Aorta (tissue), 5 donors: ENCODE data around the gene IMMT. TPM values are rescaled to one million over a fixed set of nuclear protein-coding genes. Genes with fewer than 3 reads are reported as not detected.
"Not testable (repeated sequence)": the region's sequence is repeated elsewhere in the genome, so short reads cannot be mapped to it uniquely, and the experiment has no call there.

Experiments used
- ATAC-seq: fragments of 200-7000 bp; cut with Tn5 transposase; one replicate; pipeline ENCODE4 v1.9.1; 2022; ENCODE audit warnings: moderate library complexity; ENCODE audit not compliant: low FRiP score
- DNase-seq, 2 donors: peaks; one replicate each; pipeline ENCODE4 v3.0.0-alpha.2; 2020
- H3K27ac ChIP-seq, 2 donors: one replicate each; pipeline ENCODE4 v1.5.1; 2013; ENCODE audit warnings: low read length in 2 of 2, mild to moderate bottlenecking in 2 of 2, moderate library complexity in 2 of 2, control low read depth in 1 of 2, inconsistent platforms in 1 of 2, low read depth in 1 of 2
- H3K27me3 ChIP-seq, 2 donors: one replicate each; pipeline ENCODE4 v1.6.1; 2013; ENCODE audit warnings: control low read depth in 1 of 2, low read length in 1 of 2, mild to moderate bottlenecking in 1 of 2, moderate library complexity in 1 of 2; ENCODE audit not compliant: insufficient read depth in 2 of 2, control insufficient read depth in 1 of 2
- H3K36me3 ChIP-seq, 2 donors: one replicate each; pipeline ENCODE4 v1.6.1; 2013; ENCODE audit warnings: control low read depth in 1 of 2, low read length in 1 of 2, mild to moderate bottlenecking in 1 of 2; ENCODE audit not compliant: insufficient read depth in 2 of 2, control insufficient read depth in 1 of 2
- H3K4me1 ChIP-seq, 2 donors: one replicate each; pipeline ENCODE4 v1.6.1; 2013; ENCODE audit warnings: low read length in 2 of 2, control low read depth in 1 of 2, mild to moderate bottlenecking in 1 of 2, moderate library complexity in 1 of 2; ENCODE audit not compliant: insufficient read depth in 2 of 2, control insufficient read depth in 1 of 2
- H3K4me3 ChIP-seq, 2 donors: one replicate each; pipeline ENCODE4 v1.5.1; 2013; ENCODE audit warnings: low read length in 2 of 2, control low read depth in 1 of 2, mild to moderate bottlenecking in 1 of 2
- H3K9me3 ChIP-seq: one replicate; pipeline ENCODE4 v1.6.1; 2013; ENCODE audit warnings: mild to moderate bottlenecking, low read length; ENCODE audit not compliant: control insufficient read depth
- WGBS, 2 donors: extraction: QIAGEN DNeasy Blood & Tissue Kit; methylation state at CpG; one replicate each; pipeline ENCODE4 v1.1.7; 2013; 5-methylcytosine and 5-hydroxymethylcytosine counted together
- intact Hi-C, 2 donors: fragments of 100-400 bp; cut with DNase I; formaldehyde crosslinking; loops; one replicate each; pipeline versions ENCODE4 v1.14.2 to v1.15.0; 2022
- long read RNA-seq, 2 donors: library from polyadenylated mRNA; unstranded; transcript quantifications; one replicate each; pipeline ENCODE4 v2.0.0, GENCODE V29; 2020 to 2021
- polyA plus RNA-seq, 2 donors: library from polyadenylated mRNA; stranded (reverse); fragments of 200-250 nt; gene quantifications; one replicate each; pipeline ENCODE4 v1.2.3, GENCODE V29; 2013
- total RNA-seq, 2 donors: library from RNA; stranded (reverse); fragmentation: NEBNext Ultra II Directional; extraction: Animal tissue kit (Norgen Biotek cat#: 25700); gene quantifications; one replicate each; pipeline ENCODE4 v1.2.1, GENCODE V29; 2021
- donor health status: healthy with polysubstance abuse.
- donor health status: Bipolar disorder and iron deficiency.
- donor health status: DM: no; HTN: no; CAD: no.
- donor health status: DM: no; HTN: no; CAD: no.
- donor health status: DM: yes; HTN: yes; CAD: no.

IMMT gene
- total RNA-seq (10 to 100 TPM; 68.4 to 81.2 TPM), polyA plus RNA-seq (10 to 100 TPM; 34.7 to 47.3 TPM)
- long read RNA-seq, donor 1, partial matches to known transcripts = 9 of 21 reads
- long read RNA-seq, donor 1, other reads (novel, unspliced or antisense) = 11 of 21 reads
- long read RNA-seq, donor 2, partial matches to known transcripts = 4 of 6 reads
- long read RNA-seq, donor 2, other reads (novel, unspliced or antisense) = 2 of 6 reads

DNA sequence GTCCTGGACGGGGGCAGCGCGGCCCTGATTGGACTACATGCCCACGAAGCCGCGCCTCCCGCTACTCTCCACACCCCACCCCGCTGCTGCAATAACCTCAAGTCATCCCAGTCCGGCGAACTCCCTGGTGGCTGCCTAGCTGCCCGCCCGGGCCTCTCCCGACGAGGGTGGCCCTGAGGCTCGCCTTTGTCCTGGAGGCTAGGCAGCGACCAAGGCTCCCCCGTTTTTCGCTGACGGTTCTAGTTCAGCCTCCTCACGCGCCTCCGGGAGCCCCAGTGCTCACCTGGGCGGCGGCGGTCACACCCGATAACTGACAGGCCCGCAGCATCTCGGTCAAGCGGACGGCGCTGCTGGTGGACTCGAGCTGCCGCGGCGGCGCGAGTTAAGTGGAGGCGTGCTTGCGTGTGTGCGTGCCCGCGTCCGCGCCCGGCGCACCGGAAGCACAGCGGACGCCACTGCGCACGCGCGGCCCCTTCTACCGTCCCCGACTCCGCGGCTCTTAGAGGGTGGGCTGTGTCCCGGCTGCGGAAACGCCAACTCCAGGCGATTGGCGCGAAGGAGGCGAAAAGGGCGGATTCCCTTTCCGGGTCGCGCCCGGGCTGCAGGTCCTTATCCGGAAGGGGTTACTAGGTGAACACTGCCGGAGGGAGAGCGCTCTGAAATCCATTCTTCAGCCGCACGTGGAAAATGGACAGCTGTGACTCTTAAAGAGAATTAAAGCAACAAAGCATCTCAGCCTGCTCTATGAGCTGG is at the start of gene IMMT:
TSS of gene IMMT (minus strand) at position 408 of the 753 bp plus-strand sequence. CDS start at position 328, 80 bp downstream.
- Histone ChIP-seq H3K27me3 (no peaks in the 10 kb centered on the region), H3K4me1 (peaks cover 0 to 3% of the 10 kb centered on the region in 2 donors), H3K36me3 (no peaks in the 10 kb centered on the region), H3K9me3 (no peaks in the 10 kb centered on the region), H3K27ac (peak within 1 kb of the TSS; percentile 71 to 98), H3K4me3 (peak within 1 kb of the TSS; percentile 68 to 80)
- DNase-seq (peak; percentile 98 to 99), ATAC-seq (peak; percentile 96)
- intact Hi-C loops = loop anchor here in 1 of 2 donors (5.0 kb wide), 1 partner anchor 247 kb away; the partner anchor contains the start of gene KDM3A
- 0 to 1% methylated on average over 74 of the region's 74 CpGs for WGBS, 2 donors

DNA sequence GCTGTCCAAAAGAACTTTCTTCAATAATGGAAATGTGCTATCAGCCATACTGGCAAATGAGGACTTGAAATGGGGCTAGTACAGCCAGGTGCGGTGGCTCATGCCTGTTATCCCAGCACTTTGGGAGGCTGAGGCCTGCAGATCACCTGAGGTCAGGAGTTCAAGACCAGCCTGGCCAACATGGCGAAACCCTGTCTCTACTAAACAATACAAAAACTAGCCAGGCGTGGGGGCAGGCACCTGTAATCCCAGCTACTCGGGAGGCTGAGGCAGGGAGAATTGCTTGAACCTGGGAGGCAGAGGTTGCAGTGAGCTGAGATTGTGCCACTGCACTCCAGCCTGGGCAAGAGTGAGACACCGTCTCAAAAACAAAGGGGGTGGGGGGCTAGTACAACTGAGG is 49.5 kb upstream of the IMMT start:
- H3K9me3 ChIP-seq, H3K4me3 ChIP-seq, intact Hi-C loops, DNase-seq, H3K27ac ChIP-seq, H3K4me1 ChIP-seq, H3K27me3 ChIP-seq, H3K36me3 ChIP-seq, ATAC-seq: not testable (repeated sequence)
- WGBS, 2 donors = 94 to 97% methylated on average over 5 of the region's 5 CpGs

DNA sequence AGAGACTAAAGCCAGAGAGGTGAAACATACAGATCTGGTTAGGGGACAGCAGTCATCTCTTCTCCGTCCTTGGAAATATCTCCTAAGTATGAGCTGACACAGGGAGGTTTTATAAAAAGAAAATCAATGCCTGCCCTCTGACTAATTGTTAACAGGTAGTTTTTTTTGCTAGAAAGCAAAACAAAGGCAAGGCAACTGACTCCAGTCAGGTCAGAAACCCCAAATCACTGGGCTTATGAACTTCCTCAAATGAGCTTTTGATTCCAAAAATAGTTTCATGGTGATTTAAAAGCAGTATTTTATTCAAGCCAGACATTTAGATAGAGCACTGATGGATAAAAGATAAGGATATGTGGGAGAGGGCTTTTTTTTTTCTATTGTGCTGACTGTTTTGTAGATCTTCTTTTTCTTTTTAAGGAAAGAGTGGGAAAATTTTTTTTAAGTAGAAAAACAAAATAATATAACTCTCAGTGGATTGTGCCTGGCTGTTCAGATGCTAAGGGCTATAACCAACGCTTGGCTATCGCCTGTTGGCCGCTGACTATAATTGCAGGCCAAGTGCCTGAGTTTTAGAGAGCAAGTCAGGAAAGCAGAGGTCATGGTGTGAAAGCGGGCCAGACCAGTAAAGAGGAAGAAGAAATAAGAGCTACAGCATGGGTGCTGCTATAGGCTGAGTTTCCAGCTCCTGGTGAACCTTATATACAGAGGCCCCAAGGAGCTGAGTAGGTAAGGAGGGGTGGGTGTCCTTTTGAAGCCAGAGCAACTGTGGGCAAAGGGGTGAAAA is 48.9 kb upstream of the IMMT start:
- Histone ChIP-seq H3K27ac (peak overlapping the region in 1 of 2 donors; percentile 55), H3K27me3 (no peaks in the 10 kb centered on the region), H3K9me3 (no peaks in the 10 kb centered on the region), H3K36me3 (no peaks in the 10 kb centered on the region), H3K4me3 (no peak overlapping the region), H3K4me1 (peaks cover 0 to 3% of the 10 kb centered on the region in 2 donors)
- DNase-seq = no peak
- ATAC-seq = no peak
- WGBS, 2 donors = 59 to 60% methylated on average over 5 of the region's 5 CpGs
- intact Hi-C loops = no loop called here

DNA sequence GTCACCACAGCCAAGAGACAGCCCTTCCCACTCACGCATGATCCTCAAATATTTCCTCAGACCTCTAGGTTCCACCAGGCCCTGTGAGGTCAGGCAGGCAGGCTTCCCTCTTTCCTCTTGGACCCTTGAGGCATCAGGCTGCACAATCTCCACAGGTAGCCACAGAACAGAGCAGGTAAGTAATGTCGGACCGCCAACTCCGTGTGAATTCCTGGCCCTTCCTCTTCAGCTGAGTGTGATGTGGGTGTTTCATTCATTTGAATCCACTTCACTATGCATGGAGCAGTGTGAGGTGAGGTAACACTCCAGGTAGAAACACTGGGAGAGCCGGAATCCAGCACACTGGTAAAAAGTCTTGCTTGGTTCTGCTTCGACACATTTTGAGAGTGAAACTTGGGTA is 48.0 kb upstream of the IMMT start:
- Histone ChIP-seq H3K4me1 (peaks cover 0 to 3% of the 10 kb centered on the region in 2 donors), H3K36me3 (no peaks in the 10 kb centered on the region), H3K9me3 (no peaks in the 10 kb centered on the region), H3K27me3 (no peaks in the 10 kb centered on the region), H3K27ac (peak overlapping the region in 1 of 2 donors; percentile 52), H3K4me3 (no peak overlapping the region)
- intact Hi-C loops = no loop called here
- DNase-seq (no peak), ATAC-seq (no peak)
- 57 to 60% methylated on average over 6 of the region's 6 CpGs for WGBS, 2 donors

DNA sequence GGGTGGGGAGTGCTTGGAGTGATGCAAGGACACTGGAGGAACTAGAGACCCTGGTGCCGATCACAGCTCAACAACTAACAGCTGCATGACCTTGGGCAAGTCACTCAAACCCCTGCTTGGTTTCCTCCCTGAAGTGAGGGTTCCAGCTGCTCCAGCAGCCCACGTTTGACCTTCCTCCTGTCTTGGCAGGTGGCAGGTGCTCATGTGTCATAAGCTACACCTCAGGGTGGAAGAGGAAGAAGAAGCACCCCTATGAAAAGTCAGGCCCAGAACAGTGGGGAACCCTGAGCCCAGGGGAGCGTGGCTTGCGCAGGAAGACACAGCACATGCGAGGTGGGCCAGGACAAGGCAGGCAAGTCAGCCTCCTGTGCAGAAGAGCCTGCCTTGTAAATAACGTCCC is 46.3 kb upstream of the IMMT start:
- no peak for ATAC-seq

DNA sequence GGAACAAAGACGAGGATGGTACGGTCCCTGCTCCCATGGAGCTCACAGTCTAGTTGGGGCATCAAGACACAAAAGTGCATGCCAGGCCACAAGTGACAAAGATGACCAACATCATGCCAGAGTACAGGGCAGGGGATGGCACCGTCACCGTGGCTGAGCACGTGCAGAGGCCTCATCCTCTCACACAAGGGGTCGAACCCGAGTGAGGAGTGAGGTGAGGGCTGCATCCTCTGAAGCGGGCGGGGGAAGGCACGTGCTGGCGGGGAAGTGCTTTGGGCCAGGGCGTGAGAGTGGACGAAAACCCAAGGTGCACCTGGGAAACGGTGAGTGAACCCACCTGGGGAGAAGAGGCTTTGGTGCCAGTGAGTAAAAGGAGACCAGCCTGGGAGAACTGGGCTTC is 45.0 kb upstream of the IMMT start:
- H3K27ac ChIP-seq = no peak overlapping the region
- no peaks in the 10 kb centered on the region for H3K9me3 ChIP-seq
- intact Hi-C loops = no loop called here
- ATAC-seq (no peak), DNase-seq (no peak)
- 92 to 93% methylated on average over 14 of the region's 14 CpGs for WGBS, 2 donors
- no peaks in the 10 kb centered on the region for H3K36me3 ChIP-seq
- H3K27me3 ChIP-seq = no peaks in the 10 kb centered on the region
- H3K4me1 ChIP-seq = peaks cover 0 to 3% of the 10 kb centered on the region in 2 donors
- H3K4me3 ChIP-seq = no peak overlapping the region

More for the DNA sequence above, 46.3 kb upstream of the IMMT start:
- Histone ChIP-seq H3K9me3 (no peaks in the 10 kb centered on the region), H3K36me3 (no peaks in the 10 kb centered on the region), H3K4me3 (no peak overlapping the region), H3K27me3 (no peaks in the 10 kb centered on the region), H3K4me1 (peaks cover 0 to 3% of the 10 kb centered on the region in 2 donors), H3K27ac (no peak overlapping the region)
- DNase-seq = no peak
- intact Hi-C loops = no loop called here
- 85 to 89% methylated on average over 6 of the region's 6 CpGs for WGBS, 2 donors

DNA sequence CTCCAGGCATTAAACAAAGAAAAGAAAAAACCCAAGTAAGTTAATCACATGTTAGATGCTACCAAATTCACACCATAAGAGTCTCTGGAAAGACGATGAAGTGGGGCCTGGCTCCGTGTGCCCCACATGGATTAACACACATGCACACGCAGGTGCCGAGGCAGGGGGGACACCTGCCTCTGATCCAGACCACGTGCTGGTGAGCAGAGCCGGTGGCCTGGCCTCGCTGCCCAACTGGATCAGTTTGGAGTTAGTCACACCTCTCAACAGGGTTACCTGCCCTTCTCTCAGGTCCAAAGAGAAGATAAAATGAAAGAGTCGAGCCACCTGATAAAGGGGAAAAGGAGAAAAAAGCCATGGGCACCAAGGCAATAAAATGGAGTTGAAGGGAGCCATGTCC is 44.5 kb upstream of the IMMT start:
- no peak overlapping the region for H3K27ac ChIP-seq
- H3K27me3 ChIP-seq = no peaks in the 10 kb centered on the region
- DNase-seq = no peak
- H3K36me3 ChIP-seq = no peaks in the 10 kb centered on the region
- ATAC-seq = no peak
- 91 to 92% methylated on average over 8 of the region's 8 CpGs for WGBS, 2 donors
- no peak overlapping the region for H3K4me3 ChIP-seq
- intact Hi-C loops = no loop called here
- no peaks in the 10 kb centered on the region for H3K9me3 ChIP-seq
- peaks cover 0 to 3% of the 10 kb centered on the region in 2 donors for H3K4me1 ChIP-seq

DNA sequence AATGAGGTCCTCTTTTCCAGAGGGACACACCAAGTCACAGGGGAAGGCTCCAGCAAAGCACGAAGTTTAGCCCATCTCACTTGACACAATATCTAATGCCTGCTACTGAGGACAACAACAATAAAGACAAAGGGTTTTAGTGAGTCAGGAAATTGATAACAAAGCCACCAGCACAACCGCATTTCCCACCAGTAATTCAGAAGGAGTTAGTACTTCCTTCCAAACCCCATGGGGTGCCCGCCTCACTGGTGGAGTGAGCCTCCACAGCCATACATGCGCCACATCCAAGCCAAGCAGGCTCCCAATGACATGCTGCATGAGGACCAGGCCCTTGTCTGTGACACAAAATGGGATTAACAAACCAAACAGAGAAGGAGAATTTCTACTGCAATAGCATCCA is 44.1 kb upstream of the IMMT start:
- intact Hi-C loops = no loop called here

More for the DNA sequence above, 44.1 kb upstream of the IMMT start:
- Histone ChIP-seq H3K4me3 (no peak overlapping the region), H3K27me3 (no peaks in the 10 kb centered on the region), H3K27ac (no peak overlapping the region), H3K4me1 (peaks cover 0 to 3% of the 10 kb centered on the region in 2 donors), H3K9me3 (no peaks in the 10 kb centered on the region), H3K36me3 (no peaks in the 10 kb centered on the region)
- DNase-seq (no peak), ATAC-seq (no peak)
- WGBS, 2 donors = 90 to 91% methylated on average over 4 of the region's 4 CpGs
